Naive thymus-derived CD4-positive, alpha-beta T cell (primary cell): Measurements from ENCODE around the gene BHLHE41. TPM values are rescaled to one million over a fixed set of nuclear protein-coding genes. Genes with fewer than 3 reads are reported as not detected.

ENCODE experiments used
- ATAC-seq: fragments of 150-1000 bp; cut with Tn5 transposase; 2 replicates; pipeline ENCODE4 v1.10.0; 2021; ENCODE audit warnings: mild to moderate bottlenecking, moderate library complexity
- CTCF ChIA-PET: fragments of 350-600 bp; sonication (Branson Sonifier 250); formaldehyde crosslinking; loops from one replicate; lab custom pipeline; 2021; ENCODE audit warnings: antibody characterized with exemption; lab: Charles Lee
- POLR2A ChIA-PET: fragments of 350-600 bp; sonication (Branson Sonifier 250); formaldehyde crosslinking; loops from one replicate; lab custom pipeline; 2021; ENCODE audit warnings: antibody characterized with exemption, inconsistent platforms; lab: Charles Lee
- DNase-seq, 9 donors: peaks; one replicate each; pipeline versions ENCODE4 v3.0.0 to v3.0.0-alpha.2; 2020 to 2022; ENCODE audit warnings: mixed read lengths in 1 of 9
- H3K27ac ChIP-seq: one replicate; pipeline ENCODE4 v1.7.0; 2013; ENCODE audit warnings: mild to moderate bottlenecking, low read depth, low read length, moderate library complexity
- H3K27me3 ChIP-seq, 2 donors: one replicate each; pipeline ENCODE4 v1.7.0; 2013; ENCODE audit warnings: low read length in 2 of 2, mild to moderate bottlenecking in 2 of 2, moderate library complexity in 2 of 2; ENCODE audit not compliant: control insufficient read depth in 2 of 2, insufficient read depth in 2 of 2
- H3K36me3 ChIP-seq, 3 experiments: 1 replicate in 2 of 3; 2 replicates in 1 of 3; pipeline ENCODE4 v1.7.0; 2013; ENCODE audit warnings: low read length in 3 of 3, mild to moderate bottlenecking in 3 of 3, moderate library complexity in 1 of 3; ENCODE audit not compliant: insufficient read depth in 3 of 3, control insufficient read depth in 2 of 3
- H3K4me1 ChIP-seq, 2 donors: one replicate each; pipeline ENCODE4 v1.7.0; 2013; ENCODE audit warnings: low read length in 2 of 2, mild to moderate bottlenecking in 2 of 2, moderate library complexity in 1 of 2; ENCODE audit not compliant: control insufficient read depth in 2 of 2, insufficient read depth in 2 of 2
- H3K4me3 ChIP-seq: 2 replicates; pipeline ENCODE4 v1.7.0; 2013; ENCODE audit warnings: mild to moderate bottlenecking, low read length
- H3K9me3 ChIP-seq, 3 experiments: 1 replicate in 2 of 3; 2 replicates in 1 of 3; pipeline ENCODE4 v1.7.0; 2013; ENCODE audit warnings: low read length in 3 of 3; ENCODE audit not compliant: control insufficient read depth in 2 of 3
- H3K27ac Mint-ChIP-seq, 9 donors: one replicate each; pipeline ENCODE4 v1.8.0; 2020 to 2022; ENCODE audit warnings: mixed read lengths in 9 of 9, mild to moderate bottlenecking in 8 of 9, moderate library complexity in 5 of 9, inconsistent platforms in 2 of 9
- H3K27me3 Mint-ChIP-seq, 5 donors: one replicate each; pipeline ENCODE4 v1.8.0; 2021 to 2022; ENCODE audit warnings: mixed read lengths in 5 of 5, mild to moderate bottlenecking in 1 of 5
- H3K36me3 Mint-ChIP-seq, 5 donors: one replicate each; pipeline ENCODE4 v1.8.0; 2020 to 2022; ENCODE audit warnings: mixed read lengths in 5 of 5, mild to moderate bottlenecking in 3 of 5, inconsistent platforms in 1 of 5
- H3K4me1 Mint-ChIP-seq, 7 donors: one replicate each; pipeline ENCODE4 v1.8.0; 2020 to 2022; ENCODE audit warnings: mixed read lengths in 7 of 7, mild to moderate bottlenecking in 3 of 7, inconsistent platforms in 1 of 7
- H3K4me3 Mint-ChIP-seq, 10 donors: one replicate each; pipeline ENCODE4 v1.8.0; 2020 to 2022; ENCODE audit warnings: mild to moderate bottlenecking in 10 of 10, mixed read lengths in 10 of 10, moderate library complexity in 6 of 10, inconsistent platforms in 2 of 10
- H3K9me3 Mint-ChIP-seq, 11 donors: one replicate each; pipeline ENCODE4 v1.8.0; 2020 to 2022; ENCODE audit warnings: mixed read lengths in 11 of 11, mild to moderate bottlenecking in 4 of 11, inconsistent platforms in 1 of 11, moderate library complexity in 1 of 11
- intact Hi-C, 2 donors: fragments of 100-400 bp; cut with micrococcal nuclease; formaldehyde crosslinking; loops; one replicate each; pipeline ENCODE4 v1.15.1; 2023
- polyA plus RNA-seq, 2 donors: library from polyadenylated mRNA; unstranded; fragments of 300-500 nt; fragmentation: Illumina TruSeq; gene quantifications; one replicate each; pipeline ENCODE4 v1.2.3, GENCODE V29; 2021
- total RNA-seq, 6 experiments: library from RNA in 5 of 6; stranded (reverse) in 5 of 6; gene quantifications; 1 replicate in 5 of 6; 2 replicates in 1 of 6; pipeline ENCODE4 v1.2.3 and lab custom pipeline; 2021 to 2026

The BHLHE41 gene
- total and polyA plus RNA-seq, 7 experiments from 2014 or later, result 0.42 to 1.2 (median 0.84) TPM; not detected in 4

DNA sequence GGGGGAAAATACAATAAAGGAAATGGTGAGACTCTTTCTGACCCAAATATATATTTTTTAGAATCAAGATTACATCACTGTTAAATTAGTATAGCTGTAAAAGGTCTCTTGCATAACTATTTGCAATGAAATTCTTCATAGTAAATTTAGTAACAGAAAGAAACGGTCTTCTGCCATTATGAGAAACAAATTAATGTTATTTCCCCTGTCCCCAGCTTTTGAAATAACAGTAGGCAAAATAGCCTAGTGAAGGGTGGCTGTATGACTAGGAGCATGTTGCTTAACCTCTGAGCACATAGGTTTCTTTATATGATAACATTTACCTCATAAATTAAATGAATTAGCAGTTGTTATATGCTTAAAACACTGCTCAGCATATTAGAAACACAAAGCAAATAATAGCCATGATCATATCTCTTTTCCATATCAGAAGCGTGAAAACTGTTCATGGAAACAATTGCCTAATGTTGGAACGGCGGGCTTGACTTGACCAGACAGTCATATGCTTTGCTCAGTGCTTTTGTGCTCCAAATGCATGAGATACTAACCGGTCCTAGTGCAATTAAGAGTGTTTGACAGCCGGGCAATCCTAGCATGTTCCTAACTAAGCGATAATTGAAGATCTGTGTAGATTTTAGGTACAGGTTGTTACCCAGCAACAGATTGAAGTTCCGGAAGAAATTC is 24.0 kb downstream of the BHLHE41 start:
- peaks cover 5 to 37% (median 23%) of the 10 kb centered on the region in 5 donors for H3K27me3 Mint-ChIP-seq

DNA sequence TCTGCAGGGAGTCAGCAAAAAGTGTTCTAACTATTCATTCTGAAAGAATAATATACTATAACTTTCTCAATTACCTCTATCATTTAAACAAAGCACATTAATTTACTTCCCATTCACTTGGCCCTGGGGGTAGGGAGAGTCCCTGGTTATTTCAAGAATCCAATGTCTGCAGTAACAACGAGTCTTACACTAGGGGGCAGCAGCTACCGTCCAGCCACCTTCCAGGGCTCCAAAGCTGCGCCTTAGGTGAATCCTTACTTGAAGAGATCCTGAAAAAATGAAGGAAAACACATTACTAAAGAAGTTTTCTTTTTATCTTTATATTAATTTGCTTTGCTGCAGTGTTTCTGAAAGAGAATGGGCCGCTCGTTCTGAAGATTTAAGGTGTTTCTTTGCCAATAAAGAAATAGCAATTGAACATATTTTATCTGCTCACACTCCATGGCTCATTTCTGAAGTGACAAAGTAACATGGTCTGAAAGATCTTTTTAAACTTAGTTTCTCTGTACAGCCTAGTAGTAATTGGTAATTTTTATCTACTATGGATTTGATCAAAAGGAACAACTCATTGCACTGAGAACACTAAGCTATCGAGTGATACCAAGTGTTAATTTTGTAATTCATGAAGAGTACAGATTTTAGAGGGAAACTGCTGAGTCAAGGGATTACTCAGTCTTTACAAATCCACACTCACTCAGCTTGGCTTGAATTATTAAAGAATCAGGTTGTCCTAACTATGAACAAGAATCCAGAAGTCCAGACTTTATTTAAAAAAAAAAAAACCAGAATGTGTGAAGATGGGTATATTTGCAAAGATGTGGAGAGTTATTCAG is 27.6 kb downstream of the BHLHE41 start:
- peak; percentile 94 for ATAC-seq
- Histone ChIP-seq H3K9me3 (no peaks in the 10 kb centered on the region), H3K36me3 (no peaks in the 10 kb centered on the region), H3K4me3 (no peak overlapping the region), H3K4me1 (no peaks in the 10 kb centered on the region), H3K27ac (no peak overlapping the region), H3K27me3 (no peaks in the 10 kb centered on the region)
- CTCF ChIA-PET, result interaction anchor here (1.0 to 2.0 kb wide), 5 partner anchors 21 to 788 kb away, joined by 3 to 8 read pairs (median 3); no protein-coding TSS in a partner anchor
- no peaks in the 10 kb centered on the region for H3K4me1 Mint-ChIP-seq
- intact Hi-C loops, result loop anchor here (1.0 to 10.0 kb wide), 13 partner anchors 26 to 1605 kb away; no protein-coding TSS in a partner anchor
- H3K9me3 Mint-ChIP-seq, result no peaks in the 10 kb centered on the region
- H3K27ac Mint-ChIP-seq, result no peak overlapping the region
- H3K4me3 Mint-ChIP-seq, result no peak overlapping the region
- H3K36me3 Mint-ChIP-seq, result no peaks in the 10 kb centered on the region
- peaks cover 4 to 37% (median 14%) of the 10 kb centered on the region in 5 donors for H3K27me3 Mint-ChIP-seq
- POLR2A ChIA-PET, result no interaction called here
- DNase-seq, result peak; percentile 19 to 64 (median 53)

More for the DNA sequence above, 24.0 kb downstream of the BHLHE41 start:
- intact Hi-C loops, result no loop called here
- Mint-ChIP-seq H3K4me3 (no peak overlapping the region), H3K9me3 (no peaks in the 10 kb centered on the region), H3K4me1 (no peaks in the 10 kb centered on the region), H3K27ac (no peak overlapping the region), H3K36me3 (no peaks in the 10 kb centered on the region)
- ChIA-PET CTCF (interaction anchor here (0.8 kb wide), 1 partner anchor 9 kb away, joined by 4 read pairs; no protein-coding TSS in a partner anchor), POLR2A (no interaction called here)
- Histone ChIP-seq H3K9me3 (no peaks in the 10 kb centered on the region), H3K36me3 (no peaks in the 10 kb centered on the region), H3K4me3 (no peak overlapping the region), H3K4me1 (no peaks in the 10 kb centered on the region), H3K27ac (no peak overlapping the region), H3K27me3 (no peaks in the 10 kb centered on the region)
- no peak for DNase-seq
- no peak for ATAC-seq

DNA sequence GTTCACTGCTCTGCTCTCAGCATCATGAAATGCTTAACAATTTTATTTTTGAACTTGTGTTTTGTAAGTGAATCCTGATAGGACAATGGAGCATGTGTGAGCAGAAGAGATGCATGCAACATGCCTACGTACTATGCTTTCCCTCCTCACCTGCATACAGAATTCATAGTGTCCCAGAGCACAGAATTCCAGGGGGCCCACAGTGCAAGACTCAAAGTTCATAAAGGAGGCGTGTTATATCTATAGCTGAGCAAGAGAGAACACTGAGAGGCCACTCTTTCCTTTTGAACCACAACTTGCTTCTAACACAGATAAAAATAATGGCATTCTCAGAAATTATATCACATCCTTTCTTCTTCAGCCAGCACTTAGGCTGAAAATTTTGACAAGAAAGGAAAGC is 28.8 kb downstream of the BHLHE41 start:
- Mint-ChIP-seq H3K27ac (peak overlapping the region in 1 of 9 donors; percentile 5), H3K4me1 (no peaks in the 10 kb centered on the region), H3K9me3 (no peaks in the 10 kb centered on the region), H3K36me3 (no peaks in the 10 kb centered on the region), H3K27me3 (peaks cover under 1 to 29% (median 14%) of the 10 kb centered on the region in 5 donors), H3K4me3 (no peak overlapping the region)
- H3K9me3 ChIP-seq, result no peaks in the 10 kb centered on the region
- no peaks in the 10 kb centered on the region for H3K27me3 ChIP-seq
- H3K27ac ChIP-seq, result no peak overlapping the region
- H3K36me3 ChIP-seq, result no peaks in the 10 kb centered on the region
- H3K4me1 ChIP-seq, result no peaks in the 10 kb centered on the region
- POLR2A ChIA-PET, result no interaction called here
- intact Hi-C loops, result loop anchor here (2.0 to 10.0 kb wide), 7 partner anchors 319 to 1606 kb away; no protein-coding TSS in a partner anchor
- H3K4me3 ChIP-seq, result no peak overlapping the region
- DNase-seq (no peak), ATAC-seq (no peak)
- CTCF ChIA-PET, result interaction anchor here (2.0 kb wide), 1 partner anchor 23 kb away, joined by 8 read pairs; no protein-coding TSS in a partner anchor

DNA sequence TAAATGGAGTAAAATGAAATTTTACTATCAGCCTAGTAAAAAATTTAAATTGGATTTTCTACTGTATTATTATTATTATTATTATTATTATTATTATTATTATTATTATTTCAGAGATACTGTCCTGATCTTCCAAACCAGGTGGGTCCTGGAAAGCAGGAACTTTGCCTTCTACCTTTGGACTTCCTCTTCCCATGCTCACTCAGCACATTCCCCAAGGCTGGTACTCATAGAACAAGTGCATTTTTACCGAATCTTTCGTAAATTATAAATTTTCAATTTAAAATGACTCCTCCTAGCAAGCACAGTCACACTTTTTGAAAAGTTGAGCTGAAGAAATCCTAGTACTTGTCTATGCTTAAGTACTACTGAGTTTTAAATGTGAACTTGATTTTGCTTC is 29.7 kb downstream of the BHLHE41 start:
- peaks cover 0 to 26% (median 12%) of the 10 kb centered on the region in 5 donors for H3K27me3 Mint-ChIP-seq
- no peaks in the 10 kb centered on the region for H3K36me3 Mint-ChIP-seq
- no peaks in the 10 kb centered on the region for H3K4me1 Mint-ChIP-seq
- Histone ChIP-seq H3K27me3 (no peaks in the 10 kb centered on the region), H3K4me3 (no peak overlapping the region), H3K4me1 (no peaks in the 10 kb centered on the region), H3K36me3 (no peaks in the 10 kb centered on the region), H3K9me3 (no peaks in the 10 kb centered on the region), H3K27ac (no peak overlapping the region)
- H3K4me3 Mint-ChIP-seq, result no peak overlapping the region
- H3K27ac Mint-ChIP-seq, result no peak overlapping the region
- no peaks in the 10 kb centered on the region for H3K9me3 Mint-ChIP-seq
- no peak for ATAC-seq
- DNase-seq, result no peak
- CTCF ChIA-PET, result interaction anchor here (0.7 kb wide), 1 partner anchor 39 kb away, joined by 3 read pairs; no protein-coding TSS in a partner anchor
- POLR2A ChIA-PET, result no interaction called here
- intact Hi-C loops, result loop anchor here (5.0 to 10.0 kb wide), 3 partner anchors 320 to 1607 kb away; no protein-coding TSS in a partner anchor

DNA sequence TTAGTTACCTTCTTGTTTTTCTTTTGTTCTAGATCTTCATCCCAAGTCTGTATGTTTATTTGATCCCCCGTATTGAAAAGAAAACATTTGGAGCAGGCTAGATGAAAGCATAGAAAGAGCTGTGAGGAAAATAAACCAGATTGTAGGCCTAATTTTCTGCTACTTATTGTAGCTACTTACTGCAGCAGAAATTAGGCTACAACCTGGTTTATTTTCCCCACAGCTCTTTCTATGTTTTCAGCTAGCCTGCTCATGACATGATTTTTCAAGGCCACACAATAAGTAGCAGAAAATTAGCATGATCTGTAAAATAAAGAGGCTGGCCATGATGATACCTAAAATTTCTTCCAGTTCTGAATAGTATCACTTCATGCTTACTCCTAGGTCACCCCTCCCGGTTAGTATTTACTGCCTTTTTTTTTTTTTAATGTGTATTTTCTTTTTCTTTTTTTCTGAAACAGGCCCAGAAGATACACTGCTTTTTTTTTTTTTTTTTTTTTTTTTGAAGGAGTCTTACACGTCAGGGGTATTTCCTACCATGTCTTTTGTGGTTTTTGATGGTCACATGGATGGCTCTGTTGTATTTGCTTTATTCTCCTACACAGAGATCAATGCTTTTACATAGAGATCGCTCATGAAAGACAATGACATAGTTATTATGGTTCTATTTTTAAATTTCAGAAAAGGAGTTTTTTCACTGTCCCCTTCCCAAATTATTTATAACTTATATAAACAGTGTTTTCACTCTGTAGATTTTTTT is 32.3 kb downstream of the BHLHE41 start:
- no peaks in the 10 kb centered on the region for H3K36me3 Mint-ChIP-seq
- DNase-seq (peak in 3 of 9 donors; percentile 29 to 34 (median 34)), ATAC-seq (peak; percentile 40)
- Histone ChIP-seq H3K9me3 (no peaks in the 10 kb centered on the region), H3K4me1 (no peaks in the 10 kb centered on the region), H3K27ac (no peak overlapping the region), H3K36me3 (no peaks in the 10 kb centered on the region), H3K4me3 (no peak overlapping the region), H3K27me3 (no peaks in the 10 kb centered on the region)
- CTCF ChIA-PET, result interaction anchor here (0.6 kb wide), 1 partner anchor 638 kb away, joined by 3 read pairs; no protein-coding TSS in a partner anchor
- POLR2A ChIA-PET, result no interaction called here
- H3K27me3 Mint-ChIP-seq, result peaks cover 0 to 13% (median 4%) of the 10 kb centered on the region in 5 donors
- H3K4me3 Mint-ChIP-seq, result no peak overlapping the region
- intact Hi-C loops, result loop anchor here in 1 of 2 donors (10.0 kb wide), 1 partner anchor 322 kb away; no protein-coding TSS in a partner anchor
- peaks cover 0 to 3% (median 0%) of the 10 kb centered on the region in 7 donors for H3K4me1 Mint-ChIP-seq
- peak overlapping the region in 2 of 9 donors; percentile 31 to 56 for H3K27ac Mint-ChIP-seq
- no peaks in the 10 kb centered on the region for H3K9me3 Mint-ChIP-seq

DNA sequence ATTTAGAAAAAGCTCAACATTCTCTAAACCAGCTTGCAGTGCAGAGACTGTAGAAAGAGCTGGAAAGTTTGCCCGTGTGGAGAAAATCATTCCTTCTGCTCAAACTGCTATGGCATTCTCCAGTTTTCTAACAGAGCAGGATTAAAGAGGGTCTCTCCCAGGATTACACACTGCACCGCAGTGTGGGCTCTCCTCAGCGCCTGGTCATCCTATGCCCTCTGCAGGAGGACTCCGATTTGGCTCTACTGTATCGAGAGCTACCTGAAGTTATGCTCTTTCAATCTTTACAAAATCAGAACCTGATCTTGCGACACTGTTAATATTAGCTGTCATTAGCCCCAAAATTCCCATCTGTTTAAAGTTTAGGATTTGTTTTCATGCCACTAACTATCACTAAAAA is 33.0 kb downstream of the BHLHE41 start:
- Mint-ChIP-seq H3K4me3 (no peak overlapping the region), H3K36me3 (no peaks in the 10 kb centered on the region), H3K4me1 (peaks cover 0 to 3% (median 0%) of the 10 kb centered on the region in 7 donors), H3K9me3 (no peaks in the 10 kb centered on the region), H3K27me3 (peaks cover 0 to 8% (median 4%) of the 10 kb centered on the region in 5 donors), H3K27ac (peak overlapping the region in 1 of 9 donors; percentile 25)
- H3K4me3 ChIP-seq, result no peak overlapping the region
- ChIA-PET CTCF (no interaction called here), POLR2A (no interaction called here)
- ATAC-seq (no peak), DNase-seq (no peak)
- no peaks in the 10 kb centered on the region for H3K27me3 ChIP-seq
- no peaks in the 10 kb centered on the region for H3K36me3 ChIP-seq
- intact Hi-C loops, result loop anchor here in 1 of 2 donors (10.0 kb wide), 1 partner anchor 323 kb away; no protein-coding TSS in a partner anchor
- H3K9me3 ChIP-seq, result no peaks in the 10 kb centered on the region
- H3K4me1 ChIP-seq, result no peaks in the 10 kb centered on the region
- no peak overlapping the region for H3K27ac ChIP-seq
